MM.1S (cell line): ENCODE measurements around the gene IFT80.

Source experiments
- DNase-seq: peaks from one replicate; pipeline ENCODE4 v3.0.0-alpha.2; 2015
- H2AFZ ChIP-seq: fragments of 300-600 bp; sonication (generic); 2 replicates; pipeline ENCODE4 v1.6.0; 2016; ENCODE audit warnings: antibody characterized with exemption, low read length
- H3F3A ChIP-seq: fragments of 300-600 bp; sonication (generic); 2 replicates; pipeline ENCODE4 v1.6.1; 2016; ENCODE audit warnings: mild to moderate bottlenecking, antibody characterized with exemption, low read length, moderate library complexity, mixed read lengths; ENCODE audit not compliant: insufficient read depth
- H3K27ac ChIP-seq: fragments of 300-600 bp; sonication (generic); 2 replicates; pipeline ENCODE4 v1.5.1; 2016; ENCODE audit warnings: mild to moderate bottlenecking, low read length
- H3K27me3 ChIP-seq: fragments of 300-600 bp; sonication (generic); replicated peaks from 2 replicates; pipeline ENCODE4 v1.6.0; 2016; ENCODE audit warnings: low read length; ENCODE audit not compliant: insufficient read depth
- H3K36me3 ChIP-seq: fragments of 300-600 bp; sonication (generic); replicated peaks from 2 replicates; pipeline ENCODE4 v1.6.1; 2016; ENCODE audit warnings: mild to moderate bottlenecking, low read length, mixed read lengths; ENCODE audit not compliant: insufficient read depth
- H3K4me1 ChIP-seq: fragments of 300-600 bp; sonication (generic); 2 replicates; pipeline ENCODE4 v1.6.1; 2016; ENCODE audit warnings: low read length, mixed read lengths
- H3K4me2 ChIP-seq: fragments of 300-600 bp; sonication (generic); 2 replicates; pipeline ENCODE4 v1.6.0; 2016; ENCODE audit warnings: low read depth, low read length
- H3K4me3 ChIP-seq: fragments of 300-600 bp; sonication (generic); 2 replicates; pipeline ENCODE4 v1.5.1; 2016; ENCODE audit warnings: low read length, mixed read lengths
- H3K79me2 ChIP-seq: fragments of 300-600 bp; sonication (generic); 2 replicates; pipeline ENCODE4 v1.6.1; 2016; ENCODE audit warnings: mixed run types, low read length, mixed read lengths
- H3K9ac ChIP-seq: fragments of 300-600 bp; sonication (generic); 2 replicates; pipeline ENCODE4 v1.6.1; 2016; ENCODE audit warnings: low read length, mixed read lengths
- H3K9me2 ChIP-seq: fragments of 300-600 bp; sonication (generic); replicated peaks from 2 replicates; pipeline ENCODE4 v1.6.1; 2016; ENCODE audit warnings: mild to moderate bottlenecking, low read length, mixed read lengths; ENCODE audit not compliant: insufficient read depth
- H3K9me3 ChIP-seq: fragments of 300-600 bp; sonication (generic); replicated peaks from 2 replicates; pipeline ENCODE4 v1.6.1; 2016; ENCODE audit warnings: mild to moderate bottlenecking, low read length, mixed read lengths; ENCODE audit not compliant: insufficient read depth
- H4K20me1 ChIP-seq: fragments of 300-600 bp; sonication (generic); 2 replicates; pipeline ENCODE4 v1.6.1; 2016; ENCODE audit warnings: mild to moderate bottlenecking, low read length, moderate library complexity, mixed read lengths; ENCODE audit not compliant: insufficient read depth
- EZH2 ChIP-seq: fragments of 300-600 bp; sonication (generic); optimal IDR thresholded peaks from 2 replicates; pipeline ENCODE3; 2017; ENCODE audit warnings: low read depth, mild to moderate bottlenecking, antibody characterized with exemption, low read length, mixed read lengths
- EZH2phosphoT487 ChIP-seq: fragments of 300-600 bp; sonication (generic); IDR thresholded peaks from 2 replicates; pipeline ENCODE4 v1.6.1; 2018; ENCODE audit warnings: antibody characterized with exemption, low read length
- TF ChIP-seq, protein P1 (sequence below): fragments of 300-600 bp; sonication (generic); IDR thresholded peaks from 2 replicates; pipeline ENCODE4 v1.5.1; 2016; ENCODE audit warnings: antibody characterized with exemption, low read length, mixed read lengths

IFT80 gene

DNA sequence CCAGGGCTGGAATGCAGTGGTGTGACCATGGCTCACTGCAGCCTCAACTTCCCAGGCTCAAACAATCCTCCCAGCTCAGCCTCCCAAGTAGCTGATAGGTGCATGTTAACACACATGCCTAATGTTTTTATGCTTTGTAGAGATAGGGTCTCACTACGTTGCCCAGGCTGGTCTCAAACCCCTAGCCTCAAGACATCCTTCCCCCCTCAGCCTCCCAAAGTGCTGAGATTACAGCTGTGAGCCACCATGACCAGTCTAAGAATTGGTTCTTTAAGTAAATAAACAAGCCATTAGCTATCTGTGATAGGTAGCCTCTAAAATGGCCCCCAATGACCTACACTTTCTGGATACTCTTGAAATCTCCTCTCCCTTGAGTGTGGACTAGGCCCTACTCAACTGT is 46.8 kb upstream of the IFT80 start:
- H3K4me1 ChIP-seq = peaks cover 24% of the 10 kb centered on the region
- no peak overlapping the region for H2AFZ ChIP-seq
- no peak overlapping the region for H3K9ac ChIP-seq
- H3K9me2 ChIP-seq = no peaks in the 10 kb centered on the region
- no peaks in the 10 kb centered on the region for H4K20me1 ChIP-seq
- no peak for DNase-seq
- no peak overlapping the region for H3K4me3 ChIP-seq
- no peaks in the 10 kb centered on the region for H3K9me3 ChIP-seq
- H3F3A ChIP-seq = peaks cover 23% of the 10 kb centered on the region
- H3K36me3 ChIP-seq = peaks cover 8% of the 10 kb centered on the region; the same call in 1 of the 2 replicates
- TF ChIP-seq EZH2phosphoT487 (no peak), EZH2 (no peak)
- TF ChIP-seq, protein P1, sequence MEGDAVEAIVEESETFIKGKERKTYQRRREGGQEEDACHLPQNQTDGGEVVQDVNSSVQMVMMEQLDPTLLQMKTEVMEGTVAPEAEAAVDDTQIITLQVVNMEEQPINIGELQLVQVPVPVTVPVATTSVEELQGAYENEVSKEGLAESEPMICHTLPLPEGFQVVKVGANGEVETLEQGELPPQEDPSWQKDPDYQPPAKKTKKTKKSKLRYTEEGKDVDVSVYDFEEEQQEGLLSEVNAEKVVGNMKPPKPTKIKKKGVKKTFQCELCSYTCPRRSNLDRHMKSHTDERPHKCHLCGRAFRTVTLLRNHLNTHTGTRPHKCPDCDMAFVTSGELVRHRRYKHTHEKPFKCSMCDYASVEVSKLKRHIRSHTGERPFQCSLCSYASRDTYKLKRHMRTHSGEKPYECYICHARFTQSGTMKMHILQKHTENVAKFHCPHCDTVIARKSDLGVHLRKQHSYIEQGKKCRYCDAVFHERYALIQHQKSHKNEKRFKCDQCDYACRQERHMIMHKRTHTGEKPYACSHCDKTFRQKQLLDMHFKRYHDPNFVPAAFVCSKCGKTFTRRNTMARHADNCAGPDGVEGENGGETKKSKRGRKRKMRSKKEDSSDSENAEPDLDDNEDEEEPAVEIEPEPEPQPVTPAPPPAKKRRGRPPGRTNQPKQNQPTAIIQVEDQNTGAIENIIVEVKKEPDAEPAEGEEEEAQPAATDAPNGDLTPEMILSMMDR = no peak
- H3K27ac ChIP-seq = no peak overlapping the region
- H3K27me3 ChIP-seq = no peaks in the 10 kb centered on the region
- H3K79me2 ChIP-seq = peaks cover 82% of the 10 kb centered on the region
- no peak overlapping the region for H3K4me2 ChIP-seq

DNA sequence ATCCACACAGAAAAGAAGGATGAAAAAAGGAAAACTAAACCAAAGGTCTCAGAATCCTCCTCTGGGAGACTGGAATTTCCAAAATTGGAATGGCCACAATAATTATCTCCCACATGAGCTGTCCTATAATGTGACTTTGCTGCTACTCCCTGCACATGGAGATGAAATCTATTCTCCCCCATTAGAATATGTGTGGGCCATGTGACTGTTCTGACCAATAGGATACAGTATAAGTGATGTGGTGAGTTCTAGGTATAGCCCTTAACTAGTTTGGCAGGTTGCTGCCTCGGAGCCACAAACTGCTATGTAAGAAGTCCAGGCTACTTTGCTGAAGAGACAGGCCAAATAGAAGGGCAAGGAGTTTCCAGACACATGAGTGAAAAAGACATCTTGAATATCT is 45.4 kb upstream of the IFT80 start:
- Histone ChIP-seq H3K4me3 (no peak overlapping the region), H3K9me3 (no peaks in the 10 kb centered on the region), H3K9ac (no peak overlapping the region), H3K27ac (no peak overlapping the region), H3K9me2 (no peaks in the 10 kb centered on the region), H3K4me1 (peaks cover 20% of the 10 kb centered on the region), H2AFZ (no peak overlapping the region), H4K20me1 (no peaks in the 10 kb centered on the region), H3K4me2 (no peak overlapping the region), H3K79me2 (peaks cover 97% of the 10 kb centered on the region), H3F3A (peaks cover 25% of the 10 kb centered on the region), H3K36me3 (peaks cover 8% of the 10 kb centered on the region; the same call in 1 of the 2 replicates), H3K27me3 (no peaks in the 10 kb centered on the region)
- DNase-seq = no peak
- TF ChIP-seq EZH2phosphoT487 (no peak), EZH2 (no peak)
- TF ChIP-seq, protein P1 = no peak

DNA sequence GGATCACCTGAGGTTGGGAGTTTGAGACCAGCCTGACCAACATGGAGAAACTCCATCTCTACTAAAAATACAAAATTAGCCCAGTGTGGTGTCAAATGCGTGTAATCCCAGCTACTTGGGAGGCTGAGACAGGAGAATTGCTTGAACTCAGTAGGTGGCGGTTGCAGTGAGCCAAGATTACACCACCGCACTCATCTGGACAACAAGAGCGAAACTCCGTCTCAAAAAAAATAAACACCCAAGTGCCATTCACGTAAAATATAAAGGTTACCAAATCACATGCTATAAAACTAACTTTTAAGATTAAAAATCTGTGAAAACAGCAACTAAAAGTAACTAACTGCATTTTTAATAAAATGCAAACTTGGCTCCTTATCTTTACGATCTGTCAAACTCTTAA is 41.7 kb upstream of the IFT80 start:
- Histone ChIP-seq H3K9ac (no peak overlapping the region), H2AFZ (no peak overlapping the region), H3F3A (peaks cover 46% of the 10 kb centered on the region), H4K20me1 (0 out of 2 replicates have a peak, but pooled peaks cover under 1% of the 10 kb centered on the region), H3K27me3 (no peaks in the 10 kb centered on the region), H3K36me3 (peaks cover 12% of the 10 kb centered on the region), H3K4me3 (no peak overlapping the region), H3K9me2 (no peaks in the 10 kb centered on the region), H3K79me2 (peaks cover 97% of the 10 kb centered on the region), H3K27ac (no peak overlapping the region), H3K4me1 (peaks cover 9% of the 10 kb centered on the region; the same call in 1 of the 2 replicates), H3K9me3 (no peaks in the 10 kb centered on the region), H3K4me2 (no peak overlapping the region)
- TF ChIP-seq EZH2phosphoT487 (no peak), EZH2 (no peak)
- TF ChIP-seq, protein P1 = no peak
- DNase-seq = no peak
